ENCODE data around the gene ERC2. TPM values are rescaled to one million over a fixed set of nuclear protein-coding genes. Genes with fewer than 3 reads are reported as not detected.

Gene ERC2
- total and polyA plus RNA-seq, 8 donors, result 1.2 to 4.8 (median 2.3) TPM

DNA sequence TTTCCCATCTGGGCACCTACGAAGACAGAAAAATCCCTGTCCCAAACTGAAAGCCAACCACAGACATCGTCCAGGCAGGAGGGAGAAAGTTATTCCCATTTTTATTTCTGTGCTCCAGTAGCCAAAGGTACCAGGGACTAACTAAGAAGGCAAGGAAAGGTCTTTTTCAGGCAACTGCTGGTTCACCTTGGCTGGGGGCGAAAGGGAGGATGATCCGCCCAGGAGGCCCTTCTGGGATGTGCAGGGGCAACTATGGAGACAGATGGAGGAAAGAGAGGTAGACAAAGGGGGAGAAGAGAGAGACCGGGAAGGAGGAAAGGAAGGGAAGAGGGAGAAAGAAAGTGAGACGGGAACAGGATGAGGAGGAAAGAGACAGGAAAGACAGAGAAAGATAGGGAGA, 994.5 kb downstream of the ERC2 start:
- WGBS, 2 donors, result 80 to 83% methylated on average over 6 of the region's 6 CpGs
- FAIRE-seq (no peak), ATAC-seq (no peak), DNase-seq (no peak)
- H3K4me3 ChIP-seq, result no peak overlapping the region
- TF ChIP-seq, protein P1, sequence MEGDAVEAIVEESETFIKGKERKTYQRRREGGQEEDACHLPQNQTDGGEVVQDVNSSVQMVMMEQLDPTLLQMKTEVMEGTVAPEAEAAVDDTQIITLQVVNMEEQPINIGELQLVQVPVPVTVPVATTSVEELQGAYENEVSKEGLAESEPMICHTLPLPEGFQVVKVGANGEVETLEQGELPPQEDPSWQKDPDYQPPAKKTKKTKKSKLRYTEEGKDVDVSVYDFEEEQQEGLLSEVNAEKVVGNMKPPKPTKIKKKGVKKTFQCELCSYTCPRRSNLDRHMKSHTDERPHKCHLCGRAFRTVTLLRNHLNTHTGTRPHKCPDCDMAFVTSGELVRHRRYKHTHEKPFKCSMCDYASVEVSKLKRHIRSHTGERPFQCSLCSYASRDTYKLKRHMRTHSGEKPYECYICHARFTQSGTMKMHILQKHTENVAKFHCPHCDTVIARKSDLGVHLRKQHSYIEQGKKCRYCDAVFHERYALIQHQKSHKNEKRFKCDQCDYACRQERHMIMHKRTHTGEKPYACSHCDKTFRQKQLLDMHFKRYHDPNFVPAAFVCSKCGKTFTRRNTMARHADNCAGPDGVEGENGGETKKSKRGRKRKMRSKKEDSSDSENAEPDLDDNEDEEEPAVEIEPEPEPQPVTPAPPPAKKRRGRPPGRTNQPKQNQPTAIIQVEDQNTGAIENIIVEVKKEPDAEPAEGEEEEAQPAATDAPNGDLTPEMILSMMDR (IDR thresholded peaks at IDR 0.05), result no peak
- intact Hi-C loops (cut with DNase I), result no loop called here
- H3K36me3 ChIP-seq, result peaks cover 0 to 9% (median 0%) of the 10 kb centered on the region in 3 donors
- no peaks in the 10 kb centered on the region for H3K9me3 ChIP-seq
- H3K27me3 ChIP-seq, result no peaks in the 10 kb centered on the region
- H3K4me1 ChIP-seq, result no peaks in the 10 kb centered on the region
- H3K27ac ChIP-seq, result no peak overlapping the region

DNA sequence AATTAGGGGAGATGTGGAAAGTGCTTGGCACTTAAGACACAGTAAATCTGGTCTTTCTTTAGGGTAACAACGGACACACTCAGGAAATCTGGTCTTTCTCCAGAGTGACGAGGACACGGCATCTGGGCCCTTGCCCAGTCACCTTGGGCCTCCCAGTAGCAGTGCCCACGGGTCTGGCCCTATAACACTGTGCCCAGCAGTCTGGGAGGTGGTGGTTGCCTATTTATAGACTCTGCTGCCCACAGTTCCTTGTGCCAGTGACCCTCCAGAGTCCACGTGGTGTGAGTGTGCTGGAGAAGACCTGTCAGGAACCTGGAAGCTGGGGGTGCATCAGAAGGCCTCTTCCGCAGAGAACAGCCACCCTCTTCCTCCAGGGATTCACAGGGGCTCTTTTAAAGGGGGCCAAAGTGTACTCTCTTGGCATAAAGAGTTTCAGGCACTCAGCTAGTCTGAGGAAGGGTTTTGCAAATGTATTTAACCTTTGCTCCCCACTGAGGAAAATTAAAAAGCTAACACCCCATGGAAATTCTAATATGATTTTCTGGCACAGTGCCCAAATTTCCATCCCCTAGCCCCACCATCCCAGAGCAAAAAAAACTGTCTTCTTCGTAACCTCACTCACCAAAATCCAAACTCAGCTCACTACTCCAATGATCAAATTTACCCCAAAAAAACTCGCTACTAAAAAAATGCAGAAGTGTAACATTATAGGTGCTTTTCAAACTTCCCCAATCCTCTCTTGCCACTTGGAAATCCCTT, 996.6 kb downstream of the ERC2 start:
- 73 to 79% methylated on average over 8 of the region's 8 CpGs for WGBS, 2 donors
- H3K4me1 ChIP-seq, result no peaks in the 10 kb centered on the region
- DNase-seq (no peak), ATAC-seq (no peak), FAIRE-seq (no peak)
- no peaks in the 10 kb centered on the region for H3K27me3 ChIP-seq
- no peak overlapping the region for H3K4me3 ChIP-seq
- TF ChIP-seq, protein P1 (IDR thresholded peaks at IDR 0.05), result no peak
- peaks cover 0 to 9% (median 0%) of the 10 kb centered on the region in 3 donors for H3K36me3 ChIP-seq
- no peaks in the 10 kb centered on the region for H3K9me3 ChIP-seq
- intact Hi-C loops (cut with DNase I), result no loop called here
- no peak overlapping the region for H3K27ac ChIP-seq

DNA sequence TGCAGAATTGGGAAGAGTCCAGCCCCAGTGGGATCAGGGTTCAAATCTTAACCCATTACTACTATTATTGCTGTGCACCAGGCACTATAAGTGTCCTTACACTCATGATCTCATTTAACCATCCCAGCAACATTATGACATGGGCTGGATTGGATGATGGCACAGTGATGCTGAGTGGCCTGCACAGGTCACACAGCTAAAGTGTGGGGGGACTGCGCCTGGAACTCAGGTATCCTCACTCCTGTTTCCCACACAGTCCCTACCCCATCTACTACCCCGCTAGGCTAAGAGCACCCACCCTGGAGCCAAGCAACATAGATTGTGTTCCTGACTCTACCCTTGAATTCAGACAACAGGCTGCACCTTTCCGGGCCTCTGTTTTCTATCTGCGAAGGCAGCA, 997.2 kb downstream of the ERC2 start:
- FAIRE-seq (no peak), DNase-seq (no peak), ATAC-seq (no peak)
- no peaks in the 10 kb centered on the region for H3K27me3 ChIP-seq
- intact Hi-C loops (cut with DNase I), result no loop called here
- H3K27ac ChIP-seq, result no peak overlapping the region
- no peaks in the 10 kb centered on the region for H3K4me1 ChIP-seq
- peaks cover 0 to 9% (median 0%) of the 10 kb centered on the region in 3 donors for H3K36me3 ChIP-seq
- WGBS, 2 donors, result 95 to 96% methylated on average over 4 of the region's 4 CpGs
- TF ChIP-seq, protein P1 (IDR thresholded peaks at IDR 0.05), result no peak
- H3K9me3 ChIP-seq, result no peaks in the 10 kb centered on the region
- no peak overlapping the region for H3K4me3 ChIP-seq

DNA sequence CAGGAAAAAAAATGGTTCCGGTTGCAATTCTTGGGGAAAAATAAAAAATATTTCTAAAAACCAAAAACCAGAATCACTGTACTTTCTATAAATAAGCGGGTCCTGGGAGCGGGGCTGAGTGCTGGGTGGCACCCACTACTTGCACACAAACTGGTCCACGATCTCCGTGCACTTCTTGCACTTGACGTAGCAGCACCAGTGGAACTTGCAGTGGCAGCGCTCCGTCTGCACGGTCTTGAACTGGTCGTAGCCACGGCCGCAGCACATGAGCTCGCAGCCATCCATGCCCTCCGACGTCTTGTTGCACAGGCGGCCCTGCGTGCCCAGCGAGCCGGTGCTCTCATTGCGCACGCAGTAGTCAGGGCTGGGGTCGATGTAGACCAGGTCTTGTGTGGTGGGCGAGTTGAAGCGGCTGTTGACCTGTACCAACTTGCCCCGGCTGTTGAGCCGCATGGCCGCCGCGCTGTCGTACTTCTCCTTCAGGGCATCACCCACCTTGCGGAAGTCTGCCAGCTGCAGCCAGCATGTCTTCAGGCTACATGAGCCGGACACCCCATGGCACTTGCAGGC, 998.2 kb downstream of the ERC2 start:
- TF ChIP-seq, protein P1 (IDR thresholded peaks at IDR 0.05), result no peak
- ATAC-seq (no peak), FAIRE-seq (no peak), DNase-seq (no peak)
- H3K9me3 ChIP-seq, result no peaks in the 10 kb centered on the region
- H3K27ac ChIP-seq, result no peak overlapping the region
- peaks cover 0 to 9% (median 0%) of the 10 kb centered on the region in 3 donors for H3K36me3 ChIP-seq
- no peak overlapping the region for H3K4me3 ChIP-seq
- 95% methylated on average over 32 of the region's 32 CpGs for WGBS, 2 donors
- H3K4me1 ChIP-seq, result no peaks in the 10 kb centered on the region
- intact Hi-C loops (cut with DNase I), result no loop called here
- no peaks in the 10 kb centered on the region for H3K27me3 ChIP-seq

DNA sequence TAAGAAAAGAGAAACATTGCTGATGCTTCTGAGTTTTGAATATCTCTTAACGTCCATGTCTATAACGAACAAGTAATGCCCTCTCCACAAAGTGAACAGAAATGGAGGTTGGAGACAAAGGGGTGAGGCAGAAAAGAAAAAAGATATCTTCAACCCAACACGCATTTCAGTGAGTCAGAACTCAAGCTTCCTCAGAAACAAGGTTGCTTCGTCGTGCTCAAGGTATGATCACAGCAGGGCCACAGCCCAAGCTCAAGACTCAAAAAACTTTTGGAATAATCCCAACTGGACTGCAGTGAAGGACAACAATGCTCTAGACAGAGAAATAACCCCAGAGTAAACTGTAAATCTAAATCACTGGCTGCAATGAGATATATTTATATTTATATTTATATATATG, 1000.0 kb downstream of the ERC2 start:
- no peak for ATAC-seq
- Histone ChIP-seq H3K4me1 (no peaks in the 10 kb centered on the region), H3K4me3 (no peak overlapping the region), H3K27me3 (no peaks in the 10 kb centered on the region), H3K27ac (no peak overlapping the region), H3K9me3 (no peaks in the 10 kb centered on the region), H3K36me3 (peaks cover 0 to 9% (median 0%) of the 10 kb centered on the region in 3 donors)
- 82 to 85% methylated on average over 5 of the region's 5 CpGs for WGBS, 2 donors
- FAIRE-seq, result no peak
- intact Hi-C loops (cut with DNase I), result no loop called here
- TF ChIP-seq, protein P1 (IDR thresholded peaks at IDR 0.05), result no peak
- no peak for DNase-seq
